Body of pancreas (tissue), 4 donors: ENCODE results near the gene BRF1.

Source experiments
- CTCF ChIP-seq, 7 experiments: fragments of 450-650 bp in 4 of 7; fragments of 200-600 bp in 3 of 7; sonication (generic) in 3 of 7; IDR thresholded peaks; one replicate each; pipeline ENCODE4 v1.5.1; 2016 to 2019; ENCODE audit warnings: antibody characterized with exemption in 7 of 7
- POLR2A ChIP-seq, 3 donors: fragments of 450-650 bp; IDR thresholded peaks; one replicate each; pipeline ENCODE4 v1.6.1; 2016; ENCODE audit warnings: antibody characterized with exemption in 3 of 3, mild to moderate bottlenecking in 2 of 3

- TF ChIP-seq CTCF (IDR thresholded peaks at IDR 0.05) (no peak), POLR2A (IDR thresholded peaks at IDR 0.05) (no peak)
These were observed 27.4 kb upstream of the BRF1 start for GRCh38 chr14:105328070-105328677.
